ENCODE results near the gene MPV17. TPM values are rescaled to one million over a fixed set of nuclear protein-coding genes. Genes with fewer than 3 reads are reported as not detected.

Gene MPV17
- total and polyA plus RNA-seq, 9 of the 15 experiments (the other 6 are each of a cell fraction or from before 2014, with no cell fraction given): 54.7 to 140 (median 70.2) TPM

DNA sequence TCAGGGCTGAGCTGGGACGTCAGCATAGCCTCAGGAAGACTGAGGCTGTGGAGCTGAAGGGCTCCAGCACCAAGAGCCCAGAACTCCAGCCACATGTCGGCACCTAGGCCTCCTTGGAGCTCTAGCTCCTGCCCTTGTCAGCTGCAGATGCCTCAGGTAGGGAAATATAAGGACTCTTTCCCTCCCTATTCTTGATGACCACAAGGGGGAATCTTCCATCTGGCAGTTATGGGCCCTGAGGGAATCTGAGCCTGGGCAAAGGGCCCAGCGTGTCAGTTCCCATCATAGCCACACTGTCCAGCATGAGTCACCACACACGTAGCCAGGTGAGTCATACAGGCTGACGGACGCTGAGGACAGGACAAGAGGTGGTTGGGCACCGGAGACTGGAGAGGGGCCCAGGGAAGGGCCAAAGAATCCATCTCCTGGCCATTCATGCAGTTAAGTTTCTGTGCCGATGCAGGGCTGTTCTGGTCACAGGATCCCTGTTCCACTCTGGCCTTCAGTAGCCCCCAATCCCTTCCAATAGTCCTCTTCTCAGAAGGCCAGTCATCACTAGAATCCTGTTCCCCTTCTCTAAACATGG is 1.8 kb downstream of the MPV17 start (continued):
- TF ChIP-seq PCBP1 (IDR thresholded peaks at IDR 0.05; ENCODE audit: low read depth, low read length, poor library complexity, severe bottlenecking) (no peak), ZFX (CRISPR knock-in tag; IDR thresholded peaks at IDR 0.05) (peak; percentile 58), TAF7 (tag; IDR thresholded peaks at IDR 0.05) (no peak), ZNF77 (CRISPR knock-in tag; IDR thresholded peaks at IDR 0.05) (no peak), ZBTB8A (IDR thresholded peaks at IDR 0.05; ENCODE audit: partially characterized antibody) (no peak), ATF6 (CRISPR knock-in tag; IDR thresholded peaks at IDR 0.05) (no peak), ZNF282 (CRISPR knock-in tag; IDR thresholded peaks at IDR 0.05) (no peak), NCOA6 (IDR thresholded peaks at IDR 0.05) (no peak), TCF3 (CRISPR knock-in tag; IDR thresholded peaks at IDR 0.05) (0 out of 2 replicates have a peak, but pooled peaks have one; percentile 7), KDM4B (IDR thresholded peaks at IDR 0.05; ENCODE audit: borderline replicate concordance in 2 of 2, low read depth in 1 of 2) (no peak), ZNF134 (CRISPR knock-in tag; conservative IDR thresholded peaks at IDR 0.05) (no peak), YY1 (IDR thresholded peaks at IDR 0.05; ENCODE audit: borderline replicate concordance in 1 of 3, control insufficient read depth in 1 of 3, extremely low read depth in 1 of 3, insufficient read depth in 3 of 3, insufficient read length in 1 of 3, insufficient replicate concordance in 2 of 3, low read depth in 1 of 3, low read length in 2 of 3) (peak in 1 of 3 experiments; percentile 11), DDX20 (tag; IDR thresholded peaks at IDR 0.05; ENCODE audit: low read depth) (no peak), ZBTB7A (IDR thresholded peaks at IDR 0.05; ENCODE audit: borderline replicate concordance, control insufficient read depth, low read depth, low read length) (no peak), SP2 (IDR thresholded peaks at IDR 0.05; ENCODE audit: extremely low read depth, low read depth, low read length, poor library complexity, severe bottlenecking) (no peak), E2F3 (CRISPR knock-in tag; IDR thresholded peaks at IDR 0.05) (no peak), CREBBP (IDR thresholded peaks at IDR 0.05; ENCODE audit: low read depth, low read length) (no peak), NFIC (IDR thresholded peaks at IDR 0.05) (peak; percentile 75), GTF2E2 (tag; IDR thresholded peaks at IDR 0.05) (no peak), STAT5B (CRISPR knock-in tag; IDR thresholded peaks at IDR 0.05) (no peak), ZZZ3 (IDR thresholded peaks at IDR 0.05) (no peak), ZNF507 (tag; conservative IDR thresholded peaks at IDR 0.05) (no peak)
- TF ChIP-seq, protein P1, sequence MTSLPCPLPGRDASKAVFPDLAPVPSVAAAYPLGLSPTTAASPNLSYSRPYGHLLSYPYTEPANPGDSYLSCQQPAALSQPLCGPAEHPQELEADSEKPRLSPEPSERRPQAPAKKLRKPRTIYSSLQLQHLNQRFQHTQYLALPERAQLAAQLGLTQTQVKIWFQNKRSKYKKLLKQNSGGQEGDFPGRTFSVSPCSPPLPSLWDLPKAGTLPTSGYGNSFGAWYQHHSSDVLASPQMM (CRISPR knock-in tag; IDR thresholded peaks at IDR 0.05): no peak

Measured in K562 (cell line).